ENCODE data around the gene AP5S1. TPM values are rescaled to one million over a fixed set of nuclear protein-coding genes. Genes with fewer than 3 reads are reported as not detected.

The AP5S1 gene
- polyA plus RNA-seq, 1 of the 3 experiments (the other 2 are of a cell fraction): 10.3 TPM

DNA sequence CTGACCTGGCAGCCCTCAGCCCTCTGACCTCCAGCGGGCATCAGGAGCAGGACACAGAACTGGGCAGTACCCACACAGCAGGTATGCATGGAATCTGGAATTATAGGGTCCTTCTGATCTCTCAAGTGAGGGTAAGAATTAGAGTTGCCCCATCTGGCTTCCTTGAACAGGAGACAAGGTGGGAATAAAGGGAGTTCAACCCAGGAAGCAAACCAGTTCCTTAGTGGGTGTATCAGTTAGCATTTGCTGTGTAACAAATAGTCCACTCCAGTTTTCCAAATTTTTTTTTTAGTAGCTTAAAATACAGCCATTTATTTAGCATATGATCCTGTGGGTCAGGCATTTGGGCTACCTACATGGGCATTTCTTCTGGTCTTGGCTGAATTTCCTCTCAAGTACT is 42.0 kb downstream of the AP5S1 start:
- TF ChIP-seq RXRA (IDR thresholded peaks at IDR 0.05; ENCODE audit: borderline replicate concordance, low read depth) (no peak), GATA2 (CRISPR knock-in tag; IDR thresholded peaks at IDR 0.05) (no peak), CHD2 (IDR thresholded peaks at IDR 0.05; ENCODE audit: low read length, partially characterized antibody) (no peak), FOXM1 (IDR thresholded peaks at IDR 0.05; ENCODE audit: low read depth) (no peak), SIN3A (IDR thresholded peaks at IDR 0.05; ENCODE audit: borderline replicate concordance, low read depth, low read length) (no peak), ZBTB33 (IDR thresholded peaks at IDR 0.05; ENCODE audit: borderline replicate concordance, low read depth) (no peak), GABPA (IDR thresholded peaks at IDR 0.05; ENCODE audit: low read depth) (no peak), FOSL2 (IDR thresholded peaks at IDR 0.05; ENCODE audit: borderline replicate concordance, low read depth) (no peak), SMC3 (IDR thresholded peaks at IDR 0.05; ENCODE audit: low read depth, low read length) (no peak), RAD21 (IDR thresholded peaks at IDR 0.05; ENCODE audit: low read length) (no peak), POLR2AphosphoS5 (IDR thresholded peaks at IDR 0.05; ENCODE audit: low read depth, low read length) (no peak), EP300 (IDR thresholded peaks at IDR 0.05; ENCODE audit: borderline replicate concordance in 1 of 2, low read depth in 1 of 2, low read length in 1 of 2) (no peak), MXI1 (IDR thresholded peaks at IDR 0.05; ENCODE audit: low read depth, low read length) (no peak), MAX (IDR thresholded peaks at IDR 0.05; ENCODE audit: low read depth) (no peak), RCOR1 (IDR thresholded peaks at IDR 0.05; ENCODE audit: low read length) (no peak), TCF12 (IDR thresholded peaks at IDR 0.05) (no peak)
- TF ChIP-seq, protein P1, sequence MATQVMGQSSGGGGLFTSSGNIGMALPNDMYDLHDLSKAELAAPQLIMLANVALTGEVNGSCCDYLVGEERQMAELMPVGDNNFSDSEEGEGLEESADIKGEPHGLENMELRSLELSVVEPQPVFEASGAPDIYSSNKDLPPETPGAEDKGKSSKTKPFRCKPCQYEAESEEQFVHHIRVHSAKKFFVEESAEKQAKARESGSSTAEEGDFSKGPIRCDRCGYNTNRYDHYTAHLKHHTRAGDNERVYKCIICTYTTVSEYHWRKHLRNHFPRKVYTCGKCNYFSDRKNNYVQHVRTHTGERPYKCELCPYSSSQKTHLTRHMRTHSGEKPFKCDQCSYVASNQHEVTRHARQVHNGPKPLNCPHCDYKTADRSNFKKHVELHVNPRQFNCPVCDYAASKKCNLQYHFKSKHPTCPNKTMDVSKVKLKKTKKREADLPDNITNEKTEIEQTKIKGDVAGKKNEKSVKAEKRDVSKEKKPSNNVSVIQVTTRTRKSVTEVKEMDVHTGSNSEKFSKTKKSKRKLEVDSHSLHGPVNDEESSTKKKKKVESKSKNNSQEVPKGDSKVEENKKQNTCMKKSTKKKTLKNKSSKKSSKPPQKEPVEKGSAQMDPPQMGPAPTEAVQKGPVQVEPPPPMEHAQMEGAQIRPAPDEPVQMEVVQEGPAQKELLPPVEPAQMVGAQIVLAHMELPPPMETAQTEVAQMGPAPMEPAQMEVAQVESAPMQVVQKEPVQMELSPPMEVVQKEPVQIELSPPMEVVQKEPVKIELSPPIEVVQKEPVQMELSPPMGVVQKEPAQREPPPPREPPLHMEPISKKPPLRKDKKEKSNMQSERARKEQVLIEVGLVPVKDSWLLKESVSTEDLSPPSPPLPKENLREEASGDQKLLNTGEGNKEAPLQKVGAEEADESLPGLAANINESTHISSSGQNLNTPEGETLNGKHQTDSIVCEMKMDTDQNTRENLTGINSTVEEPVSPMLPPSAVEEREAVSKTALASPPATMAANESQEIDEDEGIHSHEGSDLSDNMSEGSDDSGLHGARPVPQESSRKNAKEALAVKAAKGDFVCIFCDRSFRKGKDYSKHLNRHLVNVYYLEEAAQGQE (IDR thresholded peaks at IDR 0.05; ENCODE audit: low read depth, low read length): no peak
- TF ChIP-seq, protein P2, sequence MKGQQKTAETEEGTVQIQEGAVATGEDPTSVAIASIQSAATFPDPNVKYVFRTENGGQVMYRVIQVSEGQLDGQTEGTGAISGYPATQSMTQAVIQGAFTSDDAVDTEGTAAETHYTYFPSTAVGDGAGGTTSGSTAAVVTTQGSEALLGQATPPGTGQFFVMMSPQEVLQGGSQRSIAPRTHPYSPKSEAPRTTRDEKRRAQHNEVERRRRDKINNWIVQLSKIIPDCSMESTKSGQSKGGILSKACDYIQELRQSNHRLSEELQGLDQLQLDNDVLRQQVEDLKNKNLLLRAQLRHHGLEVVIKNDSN (IDR thresholded peaks at IDR 0.05; ENCODE audit: borderline replicate concordance, low read depth): no peak
- TF ChIP-seq, protein P3, sequence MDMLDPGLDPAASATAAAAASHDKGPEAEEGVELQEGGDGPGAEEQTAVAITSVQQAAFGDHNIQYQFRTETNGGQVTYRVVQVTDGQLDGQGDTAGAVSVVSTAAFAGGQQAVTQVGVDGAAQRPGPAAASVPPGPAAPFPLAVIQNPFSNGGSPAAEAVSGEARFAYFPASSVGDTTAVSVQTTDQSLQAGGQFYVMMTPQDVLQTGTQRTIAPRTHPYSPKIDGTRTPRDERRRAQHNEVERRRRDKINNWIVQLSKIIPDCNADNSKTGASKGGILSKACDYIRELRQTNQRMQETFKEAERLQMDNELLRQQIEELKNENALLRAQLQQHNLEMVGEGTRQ (IDR thresholded peaks at IDR 0.05; ENCODE audit: borderline replicate concordance, low read depth, low read length): no peak
- 100% methylated on average over 1 of the region's 1 CpG for WGBS (ENCODE audit: low lambda C conversion rate)
- DNase-seq: no peak
- Histone ChIP-seq H3K4me2 (no peak overlapping the region), H3K79me2 (ENCODE audit: insufficient read depth) (no peaks in the 10 kb centered on the region; the same call in 1 of the 2 replicates), H3K9ac (no peak overlapping the region), H3K4me1 (ENCODE audit: control insufficient read depth in 1 of 2, insufficient read depth in 2 of 2, low read depth in 1 of 2, low read length in 1 of 2) (no peaks in the 10 kb centered on the region), H3F3A (replicated peaks; ENCODE audit: insufficient read depth) (no peaks in the 10 kb centered on the region), H3K27me3 (ENCODE audit: insufficient read depth) (no peaks in the 10 kb centered on the region), H3K9me3 (no peaks in the 10 kb centered on the region), H3K4me3 (ENCODE audit: low read depth in 2 of 2, low read length in 1 of 2) (no peak overlapping the region), H3K27ac (ENCODE audit: low read depth in 2 of 2, low read length in 1 of 2) (no peak overlapping the region), H3K9me2 (no peaks in the 10 kb centered on the region), H2AFZ (ENCODE audit: low read depth) (no peak overlapping the region), H4K20me1 (ENCODE audit: insufficient read depth) (no peaks in the 10 kb centered on the region), H3K36me3 (replicated peaks in 1 of 2; ENCODE audit: control insufficient read depth in 1 of 2, insufficient read depth in 2 of 2, low read length in 1 of 2) (peaks cover 42 to 66% of the 10 kb centered on the region in 2 experiments)
- ChIA-PET CTCF (interaction anchor here (1.2 to 2.7 kb wide), 2 partner anchors 75 to 76 kb away, joined by 3 to 7 read pairs; partner anchors contain the start of gene CENPB), POLR2A (no interaction called here)

Data from SK-N-SH (cell line).